Muscle layer of colon (tissue), 2 donors: ENCODE measurements around the gene SPNS3.

Experiments used
- H3K27ac ChIP-seq: one replicate; pipeline ENCODE4 v1.7.0; 2013; ENCODE audit warnings: low read depth, mild to moderate bottlenecking, low read length, moderate library complexity
- H3K27me3 ChIP-seq, 2 donors: one replicate each; pipeline ENCODE4 v1.7.0; 2013; ENCODE audit warnings: low read length in 2 of 2, mild to moderate bottlenecking in 2 of 2; ENCODE audit not compliant: insufficient read depth in 2 of 2, control insufficient read depth in 1 of 2
- H3K36me3 ChIP-seq: one replicate; pipeline ENCODE4 v1.7.0; 2013; ENCODE audit warnings: mild to moderate bottlenecking, low read length; ENCODE audit not compliant: insufficient read depth
- H3K4me1 ChIP-seq: one replicate; pipeline ENCODE4 v1.7.0; 2013; ENCODE audit warnings: mild to moderate bottlenecking, low read length; ENCODE audit not compliant: insufficient read depth
- H3K4me3 ChIP-seq, 2 donors: one replicate each; pipeline ENCODE4 v1.7.0; 2013; ENCODE audit warnings: low read length in 2 of 2, low read depth in 1 of 2, mild to moderate bottlenecking in 1 of 2, moderate library complexity in 1 of 2
- H3K9ac ChIP-seq: one replicate; pipeline ENCODE4 v1.7.0; 2013; ENCODE audit warnings: low read length
- H3K9me3 ChIP-seq: one replicate; pipeline ENCODE4 v1.7.0; 2013; ENCODE audit warnings: mild to moderate bottlenecking, low read length
- donor health status: abdominal sarcoma.
- donor health status: Adenocarcinoma of cecum.

Gene SPNS3

GRCh38 chr17:4448197-4448980 is 14.6 kb downstream of the SPNS3 start:
- Histone ChIP-seq H3K27ac (no peak overlapping the region), H3K9ac (no peak overlapping the region), H3K9me3 (no peaks in the 10 kb centered on the region), H3K27me3 (no peaks in the 10 kb centered on the region), H3K4me1 (no peaks in the 10 kb centered on the region), H3K4me3 (no peak overlapping the region), H3K36me3 (no peaks in the 10 kb centered on the region)

GRCh38 chr17:4449736-4450135 is 16.0 kb downstream of the SPNS3 start:
- Histone ChIP-seq H3K9ac (no peak overlapping the region), H3K4me3 (no peak overlapping the region), H3K9me3 (no peaks in the 10 kb centered on the region), H3K27me3 (no peaks in the 10 kb centered on the region), H3K36me3 (no peaks in the 10 kb centered on the region), H3K27ac (no peak overlapping the region), H3K4me1 (no peaks in the 10 kb centered on the region)

- H3K9ac ChIP-seq = no peak overlapping the region
Measured at GRCh38 chr17:4450710-4451316, 17.1 kb downstream of the SPNS3 start.

GRCh38 chr17:4453812-4454591 is 20.3 kb downstream of the SPNS3 start:
- Histone ChIP-seq H3K27me3 (no peaks in the 10 kb centered on the region), H3K4me1 (no peaks in the 10 kb centered on the region), H3K36me3 (no peaks in the 10 kb centered on the region), H3K9me3 (no peaks in the 10 kb centered on the region), H3K4me3 (no peak overlapping the region), H3K9ac (no peak overlapping the region), H3K27ac (no peak overlapping the region)

More at GRCh38 chr17:4450710-4451316, 17.1 kb downstream of the SPNS3 start:
- H3K9me3 ChIP-seq = no peaks in the 10 kb centered on the region
- H3K36me3 ChIP-seq = no peaks in the 10 kb centered on the region
- no peak overlapping the region for H3K4me3 ChIP-seq
- H3K27ac ChIP-seq = no peak overlapping the region
- H3K4me1 ChIP-seq = no peaks in the 10 kb centered on the region
- H3K27me3 ChIP-seq = no peaks in the 10 kb centered on the region

GRCh38 chr17:4460661-4461060 is 26.9 kb downstream of the SPNS3 start:
- H3K9me3 ChIP-seq = no peaks in the 10 kb centered on the region
- H3K36me3 ChIP-seq = no peaks in the 10 kb centered on the region
- no peaks in the 10 kb centered on the region for H3K27me3 ChIP-seq
- no peak overlapping the region for H3K27ac ChIP-seq
- no peak overlapping the region for H3K4me3 ChIP-seq
- H3K9ac ChIP-seq = no peak overlapping the region
- H3K4me1 ChIP-seq = no peaks in the 10 kb centered on the region

GRCh38 chr17:4463818-4464476 is 30.2 kb downstream of the SPNS3 start:
- H3K4me1 ChIP-seq = no peaks in the 10 kb centered on the region
- H3K27me3 ChIP-seq = no peaks in the 10 kb centered on the region
- no peaks in the 10 kb centered on the region for H3K36me3 ChIP-seq
- no peak overlapping the region for H3K27ac ChIP-seq
- H3K9me3 ChIP-seq = no peaks in the 10 kb centered on the region
- H3K4me3 ChIP-seq = no peak overlapping the region
- H3K9ac ChIP-seq = no peak overlapping the region

- no peaks in the 10 kb centered on the region for H3K27me3 ChIP-seq
- H3K36me3 ChIP-seq = no peaks in the 10 kb centered on the region
- no peaks in the 10 kb centered on the region for H3K4me1 ChIP-seq
- H3K4me3 ChIP-seq = no peak overlapping the region
- H3K9ac ChIP-seq = no peak overlapping the region
- H3K9me3 ChIP-seq = no peaks in the 10 kb centered on the region
- H3K27ac ChIP-seq = no peak overlapping the region
Measured at GRCh38 chr17:4465786-4466185, 32.0 kb downstream of the SPNS3 start.

GRCh38 chr17:4467287-4467686 is 33.5 kb downstream of the SPNS3 start:
- H3K36me3 ChIP-seq = no peaks in the 10 kb centered on the region
- no peaks in the 10 kb centered on the region for H3K27me3 ChIP-seq
- H3K4me1 ChIP-seq = no peaks in the 10 kb centered on the region
- H3K27ac ChIP-seq = no peak overlapping the region
- no peak overlapping the region for H3K9ac ChIP-seq
- H3K4me3 ChIP-seq = no peak overlapping the region
- no peaks in the 10 kb centered on the region for H3K9me3 ChIP-seq

- Histone ChIP-seq H3K36me3 (no peaks in the 10 kb centered on the region), H3K9ac (no peak overlapping the region), H3K4me3 (no peak overlapping the region), H3K27ac (no peak overlapping the region), H3K27me3 (no peaks in the 10 kb centered on the region), H3K4me1 (no peaks in the 10 kb centered on the region), H3K9me3 (no peaks in the 10 kb centered on the region)
Measured at GRCh38 chr17:4469552-4469951, 35.8 kb downstream of the SPNS3 start.

- Histone ChIP-seq H3K27me3 (no peaks in the 10 kb centered on the region), H3K9me3 (no peaks in the 10 kb centered on the region), H3K36me3 (no peaks in the 10 kb centered on the region), H3K9ac (no peak overlapping the region), H3K4me1 (no peaks in the 10 kb centered on the region), H3K27ac (no peak overlapping the region), H3K4me3 (no peak overlapping the region)
Measured at GRCh38 chr17:4472286-4472685, 38.5 kb downstream of the SPNS3 start.

GRCh38 chr17:4474093-4474492 is 40.4 kb downstream of the SPNS3 start:
- H3K27me3 ChIP-seq = no peaks in the 10 kb centered on the region
- no peak overlapping the region for H3K27ac ChIP-seq
- H3K4me3 ChIP-seq = no peak overlapping the region
- H3K4me1 ChIP-seq = no peaks in the 10 kb centered on the region
- no peaks in the 10 kb centered on the region for H3K9me3 ChIP-seq
- no peak overlapping the region for H3K9ac ChIP-seq
- H3K36me3 ChIP-seq = no peaks in the 10 kb centered on the region
